ENCODE results near the gene MYCBPAP. TPM values are rescaled to one million over a fixed set of nuclear protein-coding genes. Genes with fewer than 3 reads are reported as not detected.
A peak's percentile ranks its signal among the peaks of the same experiment; 100 is the strongest.

MYCBPAP gene
- total RNA-seq, 4 donors from 2014 or later, result 0.38 TPM; not detected in 3

GRCh38 chr17:50501054-50501453 lies 7.2 kb upstream of the MYCBPAP start:
- 34 to 36% methylated on average over 5 of the region's 5 CpGs for WGBS, 2 donors
- TF ChIP-seq CTCF (IDR thresholded peaks at IDR 0.05) (peak in 4 of 6 experiments; percentile 24 to 43 (median 35)), POLR2A (IDR thresholded peaks at IDR 0.05) (no peak)
- no peak for DNase-seq
- intact Hi-C loops (cut with DNase I), result no loop called here
- H3K4me1 ChIP-seq, result peaks cover 0 to 21% (median 0%) of the 10 kb centered on the region in 3 donors
- no peaks in the 10 kb centered on the region for H3K27me3 ChIP-seq
- H3K27ac ChIP-seq, result no peak overlapping the region
- H3K4me3 ChIP-seq, result no peak overlapping the region
- H3K9me3 ChIP-seq, result no peaks in the 10 kb centered on the region
- no peaks in the 10 kb centered on the region for H3K36me3 ChIP-seq

GRCh38 chr17:50502301-50502990 lies 5.8 kb upstream of the MYCBPAP start:
- H3K36me3 ChIP-seq, result no peaks in the 10 kb centered on the region
- H3K9me3 ChIP-seq, result no peaks in the 10 kb centered on the region
- TF ChIP-seq POLR2A (IDR thresholded peaks at IDR 0.05), result no peak
- TF ChIP-seq CTCF (IDR thresholded peaks at IDR 0.05), result no peak
- intact Hi-C loops (cut with DNase I), result no loop called here
- H3K27ac ChIP-seq, result no peak overlapping the region
- peaks cover 0 to 25% (median 0%) of the 10 kb centered on the region in 3 donors for H3K4me1 ChIP-seq
- WGBS, 2 donors, result 87 to 95% methylated on average over 4 to 6 of the region's 9 CpGs
- H3K27me3 ChIP-seq, result no peaks in the 10 kb centered on the region
- H3K4me3 ChIP-seq, result no peak overlapping the region
- DNase-seq, result no peak

- Histone ChIP-seq H3K4me3 (no peak overlapping the region), H3K27ac (peak overlapping the region in 1 of 4 donors; percentile 9), H3K9me3 (no peaks in the 10 kb centered on the region), H3K27me3 (no peaks in the 10 kb centered on the region), H3K36me3 (no peaks in the 10 kb centered on the region), H3K4me1 (peaks cover 6 to 35% (median 8%) of the 10 kb centered on the region in 3 donors)
- 40 to 51% methylated on average over 5 to 7 of the region's 7 CpGs for WGBS, 2 donors
- TF ChIP-seq CTCF (IDR thresholded peaks at IDR 0.05) (no peak), POLR2A (IDR thresholded peaks at IDR 0.05) (no peak)
- intact Hi-C loops (cut with DNase I), result no loop called here
- no peak for DNase-seq
These were observed 2.6 kb upstream of the MYCBPAP start for GRCh38 chr17:50505591-50506130.

GRCh38 chr17:50506298-50506697 lies 1.9 kb upstream of the MYCBPAP start:
- intact Hi-C loops (cut with DNase I), result no loop called here
- H3K27me3 ChIP-seq, result no peaks in the 10 kb centered on the region
- no peaks in the 10 kb centered on the region for H3K9me3 ChIP-seq
- H3K27ac ChIP-seq, result no peak overlapping the region
- peaks cover 8 to 42% (median 8%) of the 10 kb centered on the region in 3 donors for H3K4me1 ChIP-seq
- no peaks in the 10 kb centered on the region for H3K36me3 ChIP-seq
- WGBS, 2 donors, result 64 to 90% methylated on average over 4 to 7 of the region's 7 CpGs
- no peak for DNase-seq
- no peak for TF ChIP-seq POLR2A (IDR thresholded peaks at IDR 0.05)
- TF ChIP-seq CTCF (IDR thresholded peaks at IDR 0.05), result no peak
- H3K4me3 ChIP-seq, result no peak overlapping the region
